ENCODE results near the gene GFI1. TPM values are rescaled to one million over a fixed set of nuclear protein-coding genes. Genes with fewer than 3 reads are reported as not detected.
A peak's percentile ranks its signal among the peaks of the same experiment; 100 is the strongest.

Gene GFI1
- total and polyA plus RNA-seq, 2 of the 13 experiments (the other 11 are each of a cell fraction or from before 2014, with no cell fraction given), result 10.3 to 10.5 TPM

DNA sequence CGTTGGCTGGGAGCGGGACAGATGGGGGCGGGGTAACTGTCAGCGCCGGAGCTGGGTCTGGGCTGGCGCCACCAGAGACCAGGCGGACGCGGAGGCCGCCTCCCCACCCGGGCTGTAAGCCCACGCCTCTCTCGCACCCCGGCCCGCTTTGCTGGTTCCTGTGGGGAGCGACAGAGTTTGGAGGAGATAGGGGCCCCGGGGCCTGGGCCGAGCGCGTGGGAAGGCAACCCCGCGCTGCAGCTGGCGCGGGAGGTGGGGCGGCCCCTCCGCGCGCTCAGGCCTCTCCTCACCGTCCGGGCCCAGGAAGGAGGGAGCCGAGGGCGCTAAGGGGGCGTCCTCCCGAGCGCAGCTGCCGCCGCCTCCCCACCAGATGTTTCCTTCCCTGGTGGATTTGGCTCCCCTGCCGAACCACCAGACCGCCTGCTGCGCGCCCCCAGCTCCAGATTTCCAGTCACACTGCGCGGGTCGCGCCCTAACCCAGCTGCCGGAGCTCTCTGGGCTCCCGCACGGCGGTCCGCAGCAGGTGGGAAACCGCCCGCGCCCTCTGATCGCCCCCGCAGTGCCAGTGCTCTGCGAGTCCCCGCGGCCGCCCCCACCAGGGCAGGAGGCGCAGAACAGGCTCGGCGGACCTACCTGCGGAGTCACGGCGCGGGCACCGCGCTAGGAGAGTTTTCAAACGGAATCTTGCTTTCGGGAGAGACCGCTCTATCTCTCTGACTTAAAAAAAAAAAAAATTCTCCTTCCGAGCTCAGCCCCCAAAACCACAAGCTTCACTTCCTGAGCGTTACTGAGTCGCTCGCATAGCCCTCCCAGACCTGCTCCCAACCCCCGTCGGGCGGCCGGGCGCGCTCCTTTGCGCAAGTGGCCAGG lies 1.1 kb downstream of the GFI1 start (continued):
- TF ChIP-seq, protein P1, sequence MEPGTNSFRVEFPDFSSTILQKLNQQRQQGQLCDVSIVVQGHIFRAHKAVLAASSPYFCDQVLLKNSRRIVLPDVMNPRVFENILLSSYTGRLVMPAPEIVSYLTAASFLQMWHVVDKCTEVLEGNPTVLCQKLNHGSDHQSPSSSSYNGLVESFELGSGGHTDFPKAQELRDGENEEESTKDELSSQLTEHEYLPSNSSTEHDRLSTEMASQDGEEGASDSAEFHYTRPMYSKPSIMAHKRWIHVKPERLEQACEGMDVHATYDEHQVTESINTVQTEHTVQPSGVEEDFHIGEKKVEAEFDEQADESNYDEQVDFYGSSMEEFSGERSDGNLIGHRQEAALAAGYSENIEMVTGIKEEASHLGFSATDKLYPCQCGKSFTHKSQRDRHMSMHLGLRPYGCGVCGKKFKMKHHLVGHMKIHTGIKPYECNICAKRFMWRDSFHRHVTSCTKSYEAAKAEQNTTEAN (CRISPR knock-in tag; conservative IDR thresholded peaks at IDR 0.05), result no peak
- TF ChIP-seq IRF2 (CRISPR knock-in tag; IDR thresholded peaks at IDR 0.05), result peak; percentile 42; the same call in 1 of the 2 replicates
- TF ChIP-seq MED13 (CRISPR knock-in tag; IDR thresholded peaks at IDR 0.05), result peak; percentile 57; the same call in 1 of the 2 replicates
- 0 out of 2 replicates have a peak, but pooled peaks have one; percentile 15 for TF ChIP-seq ZNF605 (CRISPR knock-in tag; IDR thresholded peaks at IDR 0.05)
- peak; percentile 21; the same call in 1 of the 2 replicates for TF ChIP-seq ZNF772 (CRISPR knock-in tag; IDR thresholded peaks at IDR 0.05)
- TF ChIP-seq ZNF598 (CRISPR knock-in tag; IDR thresholded peaks at IDR 0.05; ENCODE audit: borderline replicate concordance), result peak; percentile 71; the same call in 1 of the 2 replicates
- TF ChIP-seq RBM39 (IDR thresholded peaks at IDR 0.05; ENCODE audit: low read depth, low read length, poor library complexity, severe bottlenecking), result peak; percentile 86
- TF ChIP-seq, protein P2, sequence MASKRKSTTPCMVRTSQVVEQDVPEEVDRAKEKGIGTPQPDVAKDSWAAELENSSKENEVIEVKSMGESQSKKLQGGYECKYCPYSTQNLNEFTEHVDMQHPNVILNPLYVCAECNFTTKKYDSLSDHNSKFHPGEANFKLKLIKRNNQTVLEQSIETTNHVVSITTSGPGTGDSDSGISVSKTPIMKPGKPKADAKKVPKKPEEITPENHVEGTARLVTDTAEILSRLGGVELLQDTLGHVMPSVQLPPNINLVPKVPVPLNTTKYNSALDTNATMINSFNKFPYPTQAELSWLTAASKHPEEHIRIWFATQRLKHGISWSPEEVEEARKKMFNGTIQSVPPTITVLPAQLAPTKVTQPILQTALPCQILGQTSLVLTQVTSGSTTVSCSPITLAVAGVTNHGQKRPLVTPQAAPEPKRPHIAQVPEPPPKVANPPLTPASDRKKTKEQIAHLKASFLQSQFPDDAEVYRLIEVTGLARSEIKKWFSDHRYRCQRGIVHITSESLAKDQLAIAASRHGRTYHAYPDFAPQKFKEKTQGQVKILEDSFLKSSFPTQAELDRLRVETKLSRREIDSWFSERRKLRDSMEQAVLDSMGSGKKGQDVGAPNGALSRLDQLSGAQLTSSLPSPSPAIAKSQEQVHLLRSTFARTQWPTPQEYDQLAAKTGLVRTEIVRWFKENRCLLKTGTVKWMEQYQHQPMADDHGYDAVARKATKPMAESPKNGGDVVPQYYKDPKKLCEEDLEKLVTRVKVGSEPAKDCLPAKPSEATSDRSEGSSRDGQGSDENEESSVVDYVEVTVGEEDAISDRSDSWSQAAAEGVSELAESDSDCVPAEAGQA (IDR thresholded peaks at IDR 0.05; ENCODE audit: low read depth), result peak; percentile 38; the same call in 1 of the 2 replicates
- TF ChIP-seq, protein P2 (CRISPR knock-in tag; IDR thresholded peaks at IDR 0.05; ENCODE audit: borderline replicate concordance), result no peak
- TF ChIP-seq HOXA3 (CRISPR knock-in tag; IDR thresholded peaks at IDR 0.05), result peak; percentile 24; the same call in 1 of the 2 replicates
- peak; percentile 19; the same call in 1 of the 2 replicates for TF ChIP-seq STAT5B (CRISPR knock-in tag; IDR thresholded peaks at IDR 0.05)
- 0 out of 2 replicates have a peak, but pooled peaks have one; percentile 8 for TF ChIP-seq ZNF792 (CRISPR knock-in tag; IDR thresholded peaks at IDR 0.05)
- no peak; the same call in 1 of the 2 replicates for TF ChIP-seq CBX5 (CRISPR knock-in tag; IDR thresholded peaks at IDR 0.05; ENCODE audit: borderline replicate concordance)
- no peak for TF ChIP-seq EHMT2 (IDR thresholded peaks at IDR 0.05; ENCODE audit: borderline replicate concordance, low read depth, low read length)
- TF ChIP-seq MXI1 (IDR thresholded peaks at IDR 0.05; ENCODE audit: borderline replicate concordance, low read depth, low read length), result 0 out of 3 replicates have a peak, but pooled peaks have one; percentile 25
- 0 out of 2 replicates have a peak, but pooled peaks have one; percentile 33 for TF ChIP-seq ZSCAN9 (CRISPR knock-in tag; IDR thresholded peaks at IDR 0.05; ENCODE audit: borderline replicate concordance)
- no peak for TF ChIP-seq FOXK2 (IDR thresholded peaks at IDR 0.05)
- peak; percentile 45 for TF ChIP-seq ZNF768 (CRISPR knock-in tag; IDR thresholded peaks at IDR 0.05)
- no peak for TF ChIP-seq ZFP1 (CRISPR knock-in tag; IDR thresholded peaks at IDR 0.05)
- no peak for TF ChIP-seq ZNF674 (CRISPR knock-in tag; IDR thresholded peaks at IDR 0.05; ENCODE audit: low read depth)
- TF ChIP-seq RARA (CRISPR knock-in tag; IDR thresholded peaks at IDR 0.05), result peak; percentile 20; the same call in 1 of the 2 replicates
- TF ChIP-seq, protein P3, sequence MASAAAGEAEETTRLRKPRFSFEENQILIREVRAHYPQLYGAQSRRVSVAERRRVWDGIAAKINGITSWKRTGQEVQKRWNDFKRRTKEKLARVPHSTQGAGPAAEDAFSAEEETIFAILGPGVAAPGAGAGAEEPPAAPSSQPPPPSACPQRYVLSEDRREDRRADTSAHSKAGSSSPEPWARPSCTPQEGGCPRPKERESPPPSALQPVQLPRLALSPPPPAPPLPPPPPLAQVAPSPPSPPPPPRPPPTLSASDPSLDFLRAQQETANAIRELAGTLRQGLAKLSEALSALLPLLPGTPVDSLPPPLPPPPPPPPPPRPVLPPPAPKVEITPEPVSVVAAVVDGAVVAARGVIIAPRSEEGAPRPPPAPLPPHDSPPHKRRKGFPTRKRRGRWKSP (CRISPR knock-in tag; IDR thresholded peaks at IDR 0.05), result peak; percentile 95

All from HepG2 (cell line).